ENCODE data around the gene RABAC1. TPM values are rescaled to one million over a fixed set of nuclear protein-coding genes. Genes with fewer than 3 reads are reported as not detected.

Gene RABAC1
- total and polyA plus RNA-seq, 10 of the 15 experiments (the other 5 are each of a cell fraction or from before 2014, with no cell fraction given), result 10.9 to 115 (median 49.2) TPM

DNA sequence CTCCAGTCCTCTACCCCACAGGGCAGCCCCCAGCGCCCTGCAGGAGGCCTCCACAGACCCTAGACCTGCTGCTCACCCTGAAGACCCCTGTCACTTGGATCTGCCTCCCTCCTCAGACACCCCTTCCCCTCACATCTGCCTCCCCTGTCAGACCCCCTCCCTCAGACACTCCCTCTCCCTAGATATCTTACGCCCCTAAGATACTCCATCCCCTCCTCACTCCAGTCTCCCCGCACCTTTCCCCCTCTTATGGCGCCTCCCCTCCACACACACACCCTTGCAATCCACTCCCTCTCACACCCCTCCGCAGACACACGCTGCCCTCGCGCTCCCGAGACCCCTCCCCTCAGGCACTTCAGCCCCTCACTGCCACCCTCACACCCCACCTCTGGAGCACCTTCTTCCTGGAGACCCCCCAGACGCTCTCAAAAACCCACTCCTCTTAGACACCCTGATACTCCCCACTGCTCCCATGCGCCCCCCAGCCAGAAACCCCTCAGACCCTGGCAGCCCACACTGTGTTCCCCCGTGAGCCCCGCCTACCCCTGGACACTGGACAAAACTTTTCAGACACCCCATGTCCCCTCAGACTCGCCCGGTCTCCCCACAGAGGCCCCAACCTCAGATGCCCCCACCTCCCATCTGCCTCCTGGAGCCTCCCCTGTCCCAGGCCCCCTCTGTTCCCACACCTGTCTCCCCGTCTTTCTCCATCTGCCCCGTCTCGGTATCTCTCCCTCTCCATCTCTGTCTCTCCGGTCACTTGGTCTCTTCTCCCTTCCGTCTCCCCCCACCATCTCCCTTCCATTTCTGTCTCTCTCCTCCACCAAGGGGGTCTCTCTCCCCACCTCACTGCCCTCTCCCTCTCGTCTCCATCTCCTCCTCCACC, 45.3 kb downstream of the RABAC1 start (continued):
- no peak for TF ChIP-seq BMI1 (IDR thresholded peaks at IDR 0.05; ENCODE audit: borderline replicate concordance)

DNA sequence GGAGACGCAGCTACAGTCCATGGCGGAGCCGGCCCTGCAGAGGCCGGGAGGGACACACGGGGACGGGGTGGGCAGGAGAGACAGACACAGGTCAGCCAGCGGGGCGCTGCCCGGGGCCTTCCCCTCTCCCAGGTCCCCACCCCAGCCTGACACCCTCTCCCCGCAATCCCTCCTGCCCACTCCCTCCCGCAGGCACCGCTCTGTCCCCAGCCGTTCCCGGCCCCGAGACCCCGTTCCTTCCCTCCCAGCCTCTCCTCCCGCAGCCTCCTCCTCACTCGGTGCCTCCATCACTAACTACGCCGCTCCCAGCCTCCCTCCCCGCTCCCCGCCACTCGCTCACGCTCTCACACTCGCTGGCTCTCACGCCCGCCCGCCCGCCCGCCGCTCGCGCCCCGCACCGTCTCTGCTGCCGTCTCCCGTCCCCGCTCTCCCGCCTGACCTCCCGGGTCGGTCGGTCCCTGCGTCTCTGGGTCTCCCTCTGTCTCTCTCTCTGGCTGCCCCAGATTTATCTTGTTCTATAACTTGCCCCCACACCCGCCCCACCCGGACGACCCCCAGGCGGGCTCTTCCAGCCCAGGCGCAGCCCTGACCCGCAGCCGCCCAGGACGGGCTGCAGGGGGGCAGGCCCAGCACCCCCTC, 46.1 kb downstream of the RABAC1 start:
- Histone ChIP-seq H4K20me1 (ENCODE audit: control insufficient read depth, insufficient read depth) (peaks cover 6% of the 10 kb centered on the region; the same call in 1 of the 2 replicates), H2AFZ (ENCODE audit: control insufficient read depth, low read depth, low read length) (no peak overlapping the region), H3K27me3 (replicated peaks in 1 of 2; ENCODE audit: control insufficient read depth in 2 of 2, insufficient read depth in 2 of 2, low read length in 1 of 2) (peaks cover 3 to 4% of the 10 kb centered on the region in 2 experiments; a peak in 3 of 4 replicates), H3K79me2 (ENCODE audit: control insufficient read depth, insufficient read depth, low read length) (no peaks in the 10 kb centered on the region), H3K9ac (ENCODE audit: control insufficient read depth, insufficient read depth, low read length) (no peak overlapping the region), H3K9me3 (replicated peaks; ENCODE audit: control insufficient read depth, insufficient read depth, low read length) (no peaks in the 10 kb centered on the region), H3K4me3 (no peak overlapping the region), H3K27ac (ENCODE audit: control insufficient read depth, insufficient read depth) (no peak overlapping the region), H3K36me3 (ENCODE audit: control insufficient read depth in 2 of 2, insufficient read depth in 2 of 2, low read length in 1 of 2) (peaks cover 0 to under 1% of the 10 kb centered on the region in 2 experiments; a peak in 2 of 4 replicates), H3K4me2 (ENCODE audit: control insufficient read depth, insufficient read depth) (no peak overlapping the region), H3K4me1 (ENCODE audit: control insufficient read depth, insufficient read depth, low read length) (no peaks in the 10 kb centered on the region)
- ATAC-seq (peak; percentile 47), FAIRE-seq (no peak), DNase-seq (ENCODE audit: low read depth, low spot score) (no peak)
- RAD21 ChIA-PET (ENCODE audit: unreplicated experiment), result no interaction called here
- 6% methylated on average over 25 of the region's 51 CpGs for WGBS (ENCODE audit: insufficient coverage, insufficient replicate concordance, low lambda C conversion rate, missing lambda C conversion rate)
- CTCF ChIA-PET, result no interaction called here
- in situ Hi-C loops (cut with MboI) (no loop called here), intact Hi-C loops (cut with micrococcal nuclease; ENCODE audit: unreplicated experiment) (no loop called here)
- TF ChIP-seq ASH2L (IDR thresholded peaks at IDR 0.05; ENCODE audit: borderline replicate concordance, low read depth) (no peak), IRF4 (IDR thresholded peaks at IDR 0.05; ENCODE audit: low read depth, low read length) (no peak), BACH1 (IDR thresholded peaks at IDR 0.05; ENCODE audit: borderline replicate concordance) (0 out of 2 replicates have a peak, but pooled peaks have one; percentile 18)
- no TSS peak for BruUV-seq (replicated peaks)
- POLR2A ChIA-PET, result no interaction called here
- SMC1A ChIA-PET (ENCODE audit: uncharacterized antibody, unreplicated experiment), result no interaction called here
